Dendritic cell treated with granulocyte-macrophage colony-stimulating factor and Interleukin-4, amounts not matched to agents 40 ng/mL and 50 ng/mL, for 4 days (primary cell): ENCODE results near the gene SPINK1.

Experiments
- H3K27ac Mint-ChIP-seq: one replicate; pipeline ENCODE4 v1.8.0; 2022; ENCODE audit warnings: mild to moderate bottlenecking, mixed read lengths
- H3K27me3 Mint-ChIP-seq: one replicate; pipeline ENCODE4 v1.8.0; 2022; ENCODE audit warnings: mild to moderate bottlenecking, mixed read lengths
- H3K36me3 Mint-ChIP-seq: one replicate; pipeline ENCODE4 v1.8.0; 2022; ENCODE audit warnings: low read depth, mixed read lengths
- H3K4me1 Mint-ChIP-seq: one replicate; pipeline ENCODE4 v1.8.0; 2022; ENCODE audit warnings: low read depth, mixed read lengths
- H3K4me3 Mint-ChIP-seq: one replicate; pipeline ENCODE4 v1.8.0; 2022; ENCODE audit warnings: mild to moderate bottlenecking, moderate library complexity, mixed read lengths
- H3K9me3 Mint-ChIP-seq: one replicate; pipeline ENCODE4 v1.8.0; 2022; ENCODE audit warnings: mixed read lengths
- intact Hi-C: fragments of 100-400 bp; cut with micrococcal nuclease; formaldehyde crosslinking; loops from one replicate; pipeline ENCODE4 v1.15.0; 2022

The SPINK1 gene

DNA sequence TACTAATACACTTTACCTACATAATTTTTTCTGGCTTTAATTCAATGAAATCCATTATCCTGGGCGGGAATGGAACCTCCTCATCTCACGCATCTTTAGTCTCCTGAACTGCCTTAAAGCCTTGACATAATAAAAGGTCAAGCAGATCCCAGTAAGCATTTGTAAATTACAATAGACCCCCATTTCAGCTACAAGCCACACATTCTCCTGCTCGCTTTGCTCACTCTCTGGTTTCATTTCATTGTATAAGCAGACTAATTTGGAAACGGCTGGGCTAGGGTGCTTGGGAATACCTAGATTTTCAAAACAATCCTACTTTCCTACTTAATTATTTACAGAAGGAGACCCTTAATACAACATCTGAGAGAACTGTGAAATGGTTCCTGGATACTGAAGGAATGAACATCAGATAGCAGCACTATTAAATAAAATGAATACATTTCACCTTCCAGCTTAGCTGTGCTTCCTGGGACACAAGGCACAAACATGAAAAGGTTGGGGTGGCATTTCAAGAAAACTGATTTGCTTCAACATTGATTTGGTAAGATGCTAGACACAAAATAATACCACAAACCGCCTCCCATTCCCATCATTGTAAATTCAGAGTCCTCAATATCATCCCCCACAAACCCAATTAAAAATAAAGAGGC is 50.4 kb downstream of the SPINK1 start:
- H3K27ac Mint-ChIP-seq = no peak overlapping the region
- no peak overlapping the region for H3K4me3 Mint-ChIP-seq
- H3K36me3 Mint-ChIP-seq = no peaks in the 10 kb centered on the region
- intact Hi-C loops = no loop called here
- peaks cover 6% of the 10 kb centered on the region for H3K9me3 Mint-ChIP-seq
- H3K4me1 Mint-ChIP-seq = peaks cover 23% of the 10 kb centered on the region
- peaks cover 5% of the 10 kb centered on the region for H3K27me3 Mint-ChIP-seq

DNA sequence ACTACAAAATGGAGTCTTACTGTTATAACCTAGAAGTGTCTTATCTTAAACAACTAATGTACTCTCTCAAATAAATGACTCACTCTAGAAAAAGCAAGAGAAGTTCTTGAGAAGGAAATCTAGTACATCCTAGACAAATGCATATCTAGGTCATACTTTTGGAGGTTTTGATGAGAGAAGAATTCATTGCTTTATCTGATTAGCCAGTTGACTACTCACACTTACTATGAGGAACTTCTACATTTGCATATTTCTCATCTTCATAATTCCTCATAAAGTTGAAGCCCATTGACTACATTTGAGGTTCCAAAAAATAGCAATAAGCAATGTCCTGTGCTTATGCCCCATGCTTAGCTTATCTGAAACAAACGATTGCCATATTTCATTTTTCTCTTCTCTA is 51.8 kb downstream of the SPINK1 start:
- H3K27ac Mint-ChIP-seq = no peak overlapping the region
- H3K36me3 Mint-ChIP-seq = no peaks in the 10 kb centered on the region
- H3K4me1 Mint-ChIP-seq = peaks cover 23% of the 10 kb centered on the region
- intact Hi-C loops = no loop called here
- H3K4me3 Mint-ChIP-seq = no peak overlapping the region
- peaks cover 5% of the 10 kb centered on the region for H3K27me3 Mint-ChIP-seq
- H3K9me3 Mint-ChIP-seq = peaks cover 9% of the 10 kb centered on the region

DNA sequence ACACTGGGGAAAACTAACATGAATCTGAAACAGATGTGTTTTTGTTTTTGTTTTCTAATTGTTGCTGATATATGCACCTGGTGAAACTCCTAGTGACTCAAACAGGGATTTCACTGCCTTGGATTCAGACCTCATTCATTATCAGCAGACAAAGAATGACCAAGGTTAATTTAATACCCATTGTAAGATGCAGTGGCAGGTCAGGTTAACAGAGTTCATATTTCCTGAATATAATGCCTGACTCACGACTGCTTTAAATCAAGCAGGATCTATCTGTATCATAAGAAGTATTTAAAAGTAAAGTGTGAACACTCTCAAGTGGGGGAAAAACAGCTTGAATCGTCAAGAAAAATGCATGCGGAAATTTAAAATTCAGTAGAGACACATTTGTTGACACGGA is 54.5 kb downstream of the SPINK1 start:
- Mint-ChIP-seq H3K4me1 (peaks cover 1% of the 10 kb centered on the region), H3K27ac (no peak overlapping the region), H3K9me3 (peaks cover 9% of the 10 kb centered on the region), H3K27me3 (no peaks in the 10 kb centered on the region), H3K36me3 (no peaks in the 10 kb centered on the region), H3K4me3 (no peak overlapping the region)
- intact Hi-C loops = no loop called here
